Measurements from ENCODE around the gene GRM7.

Gene GRM7

GRCh38 chr3:7421065-7421464 is 560.1 kb downstream of the GRM7 start:
- DNase-seq, result no peak

- no peak for DNase-seq
Observed at GRCh38 chr3:7423036-7423435, 562.1 kb downstream of the GRM7 start.

- DNase-seq, result no peak
Observed at GRCh38 chr3:7423995-7424394, 563.1 kb downstream of the GRM7 start.

GRCh38 chr3:7428206-7428718 is 567.3 kb downstream of the GRM7 start:
- DNase-seq, result no peak

GRCh38 chr3:7432610-7433009 is 571.7 kb downstream of the GRM7 start:
- DNase-seq, result no peak

GRCh38 chr3:7433073-7433472 is 572.2 kb downstream of the GRM7 start:
- no peak for DNase-seq

GRCh38 chr3:7436542-7436941 is 575.6 kb downstream of the GRM7 start:
- DNase-seq, result no peak

- DNase-seq, result no peak
Observed at GRCh38 chr3:7437231-7437630, 576.3 kb downstream of the GRM7 start.

GRCh38 chr3:7439101-7439680 is 578.3 kb downstream of the GRM7 start:
- no peak for DNase-seq

- no peak for DNase-seq
Observed at GRCh38 chr3:7444886-7445285, 584.0 kb downstream of the GRM7 start.

- no peak for DNase-seq
Observed at GRCh38 chr3:7445331-7445730, 584.4 kb downstream of the GRM7 start.

- no peak for DNase-seq
Observed at GRCh38 chr3:7447197-7447769, 586.4 kb downstream of the GRM7 start.

GRCh38 chr3:7456386-7456785 is 595.5 kb downstream of the GRM7 start:
- DNase-seq, result no peak

GRCh38 chr3:7461202-7461825 is 600.4 kb downstream of the GRM7 start:
- DNase-seq, result no peak

- no peak for DNase-seq
Observed at GRCh38 chr3:7469866-7470265, 609.0 kb downstream of the GRM7 start.

- no peak for DNase-seq
Observed at GRCh38 chr3:7484636-7485035, 623.7 kb downstream of the GRM7 start.

- DNase-seq, result no peak
Observed at GRCh38 chr3:7487763-7488162, 626.8 kb downstream of the GRM7 start.

GRCh38 chr3:7489417-7489816 is 628.5 kb downstream of the GRM7 start:
- DNase-seq, result no peak

- DNase-seq, result no peak
Observed at GRCh38 chr3:7498715-7499114, 637.8 kb downstream of the GRM7 start.

GRCh38 chr3:7503431-7503830 is 642.5 kb downstream of the GRM7 start:
- DNase-seq, result no peak

- DNase-seq, result no peak
Observed at GRCh38 chr3:7504886-7505775, 644.2 kb downstream of the GRM7 start.

- no peak for DNase-seq
Observed at GRCh38 chr3:7506606-7507180, 645.8 kb downstream of the GRM7 start.

- no peak for DNase-seq
Observed at GRCh38 chr3:7508821-7509220, 647.9 kb downstream of the GRM7 start.
